RCC 7860 (cell line): ENCODE results near the gene MT1G.
"Not testable (repeated sequence)": the region's sequence is repeated elsewhere in the genome, so short reads cannot be mapped to it uniquely, and the experiment has no call there.

Experiments used
- DNase-seq: peaks from one replicate; pipeline ENCODE4 v3.0.0-alpha.2; 2015; ENCODE audit warnings: low spot score
- FAIRE-seq: peaks from 2 replicates; lab custom pipeline; 2012; peaks lifted over from hg19 to GRCh38; lab: Jason Lieb, UNC

MT1G gene

DNA sequence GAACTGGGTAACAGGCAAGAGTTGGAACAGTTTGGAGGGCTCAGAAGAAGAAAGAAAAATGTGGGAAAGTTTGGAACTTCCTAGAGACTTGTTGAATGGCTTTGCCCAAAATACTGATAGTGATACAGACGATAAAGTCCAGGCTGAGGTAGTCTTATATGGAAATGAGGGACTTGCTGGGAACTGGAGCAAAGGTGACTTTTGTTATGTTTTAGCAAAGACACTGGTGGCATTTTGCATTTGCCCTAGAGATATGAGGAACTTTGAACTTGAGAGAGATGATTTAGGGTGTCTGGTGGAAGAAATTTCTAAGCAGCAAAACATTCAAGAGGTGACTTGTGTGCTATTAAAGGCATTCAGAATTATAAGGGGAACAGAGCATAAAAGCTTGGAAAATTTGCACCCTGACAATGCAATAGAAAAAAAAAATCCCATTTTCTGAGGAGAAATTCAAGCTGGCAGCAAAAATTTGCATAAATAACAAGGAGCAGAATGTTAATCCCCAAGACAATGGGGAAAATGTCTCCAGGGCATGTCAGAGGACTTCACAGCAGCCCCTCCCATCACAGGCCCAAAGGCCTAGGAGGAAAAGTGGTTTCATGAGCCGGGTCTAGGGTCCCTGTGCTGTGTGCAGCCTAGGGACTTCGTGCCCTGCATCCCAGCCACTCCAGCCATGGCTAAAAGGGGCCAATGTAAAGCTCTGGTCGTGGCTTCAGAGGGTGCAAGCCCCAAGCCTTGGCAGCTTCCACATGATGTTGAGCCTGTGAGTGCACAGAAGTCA, 46.0 kb downstream of the MT1G start:
- not testable (repeated sequence) for FAIRE-seq

DNA sequence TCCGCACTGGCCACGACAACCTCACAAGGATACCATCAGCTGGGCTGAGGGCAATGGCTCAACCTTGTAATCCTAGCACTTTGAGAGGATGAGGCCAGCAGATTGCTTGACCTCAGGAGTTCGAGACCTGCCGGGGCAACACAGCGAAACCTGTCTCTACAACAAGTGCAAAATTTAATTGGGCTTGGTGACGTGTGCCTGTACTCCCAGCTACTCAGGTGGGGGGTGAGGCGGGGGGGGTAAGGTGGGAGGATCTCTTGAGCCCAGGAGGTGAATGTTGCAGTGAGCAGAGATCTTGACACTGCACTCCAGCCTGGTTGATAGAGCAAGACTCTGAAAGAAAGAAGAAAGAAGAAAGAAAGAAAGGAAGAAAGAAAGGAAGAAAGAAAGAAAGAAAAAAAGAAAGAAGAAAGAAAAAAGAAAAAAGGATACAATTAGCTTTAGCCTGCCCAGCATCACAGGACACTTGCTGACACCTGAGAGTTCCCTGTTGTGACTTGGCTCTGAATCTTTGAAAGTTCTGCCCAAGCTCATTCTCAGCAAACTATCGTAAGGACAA, 47.4 kb downstream of the MT1G start:
- no peak for FAIRE-seq

More for the DNA sequence above, 46.0 kb downstream of the MT1G start:
- DNase-seq, result not testable (repeated sequence)

GRCh38 chr16:56618138-56618537, 49.7 kb downstream of the MT1G start:
- FAIRE-seq (no peak), DNase-seq (no peak)

More for the DNA sequence above, 47.4 kb downstream of the MT1G start:
- no peak for DNase-seq

GRCh38 chr16:56617212-56618085, 50.4 kb downstream of the MT1G start:
- DNase-seq (no peak), FAIRE-seq (no peak)
